ENCODE results near the gene VPS41.

Gene VPS41

DNA sequence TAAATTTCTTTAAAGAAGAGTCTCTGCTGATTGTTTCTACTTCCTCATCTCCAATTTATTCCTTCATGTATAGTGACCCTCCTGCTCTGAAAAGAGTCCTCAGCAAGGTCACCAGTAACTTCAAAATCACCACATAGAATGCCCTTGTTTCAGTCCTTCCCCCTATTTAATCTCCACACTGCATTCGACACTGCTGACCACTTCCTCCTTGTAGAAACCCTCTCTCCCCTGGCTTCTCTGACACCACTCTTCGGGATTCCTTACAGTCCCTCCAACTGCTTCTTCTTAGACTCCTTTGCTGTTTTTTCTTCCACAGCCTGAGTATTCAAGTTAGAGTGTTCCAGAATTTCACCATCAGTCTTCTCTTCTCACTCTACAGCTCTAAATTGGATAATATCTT is 89.5 kb downstream of the VPS41 start:
- no peak for DNase-seq (ENCODE audit: low read depth in 2 of 3, low spot score in 2 of 3)

DNA sequence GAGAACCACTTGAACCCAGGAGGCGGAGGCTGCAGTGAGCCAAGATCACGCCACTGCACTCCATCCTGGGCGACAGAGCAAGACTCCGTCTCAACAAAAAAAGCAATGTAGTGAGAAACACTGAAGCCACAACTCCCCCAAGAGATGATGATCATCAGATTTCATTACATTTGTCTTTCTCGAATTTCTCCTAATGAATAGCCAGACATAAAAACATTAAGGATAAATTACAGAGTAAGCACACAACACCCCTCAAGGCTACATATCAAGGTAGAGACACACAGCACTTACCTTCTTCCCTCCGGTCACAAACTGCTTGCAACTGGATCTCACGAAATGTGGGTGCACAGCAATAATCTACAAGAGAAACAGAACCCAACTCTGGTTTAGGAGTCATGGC is 91.5 kb downstream of the VPS41 start:
- DNase-seq (ENCODE audit: low read depth in 2 of 3, low spot score in 2 of 3): no peak

GRCh38 chr7:38813768-38814167 is 95.2 kb downstream of the VPS41 start:
- no peak for DNase-seq (ENCODE audit: low read depth in 2 of 3, low spot score in 2 of 3)

- DNase-seq (ENCODE audit: low read depth in 2 of 3, low spot score in 2 of 3): no peak
Observed at GRCh38 chr7:38806912-38807311, 102.1 kb downstream of the VPS41 start.

GRCh38 chr7:38801786-38802185 is 107.2 kb downstream of the VPS41 start:
- no peak for DNase-seq (ENCODE audit: low read depth in 2 of 3, low spot score in 2 of 3)

GRCh38 chr7:38798552-38799267 is 110.3 kb downstream of the VPS41 start:
- DNase-seq (ENCODE audit: low read depth in 2 of 3, low spot score in 2 of 3): no peak

- peak in 2 of 3 experiments; percentile 2 to 16 for DNase-seq (ENCODE audit: low read depth in 2 of 3, low spot score in 2 of 3)
Observed at GRCh38 chr7:38796626-38797501, 112.1 kb downstream of the VPS41 start.

GRCh38 chr7:38795593-38795992 is 113.4 kb downstream of the VPS41 start:
- no peak for DNase-seq (ENCODE audit: low read depth in 2 of 3, low spot score in 2 of 3)

GRCh38 chr7:38781991-38782390 is 127.0 kb downstream of the VPS41 start:
- DNase-seq (ENCODE audit: low read depth in 2 of 3, low spot score in 2 of 3): no peak

DNA sequence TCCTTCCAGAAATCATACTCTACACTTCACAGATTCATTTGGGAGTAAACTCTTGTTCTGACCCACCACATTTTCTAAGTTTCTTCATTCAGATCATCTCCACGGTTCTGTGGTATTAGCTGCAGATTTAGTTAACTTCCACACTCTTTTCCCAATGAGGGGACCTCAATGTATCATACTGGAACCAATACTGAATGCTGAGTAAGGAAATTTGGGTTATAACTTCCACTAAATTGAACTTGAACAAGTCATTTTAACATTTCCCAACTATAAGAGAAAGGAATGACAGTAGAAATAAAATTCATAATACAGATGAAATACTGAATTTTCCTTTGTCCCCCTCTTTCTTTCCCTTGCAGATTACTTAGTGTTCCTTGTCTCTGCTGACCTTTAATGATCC is 131.4 kb downstream of the VPS41 start:
- DNase-seq (ENCODE audit: low read depth in 2 of 3, low spot score in 2 of 3): no peak

DNA sequence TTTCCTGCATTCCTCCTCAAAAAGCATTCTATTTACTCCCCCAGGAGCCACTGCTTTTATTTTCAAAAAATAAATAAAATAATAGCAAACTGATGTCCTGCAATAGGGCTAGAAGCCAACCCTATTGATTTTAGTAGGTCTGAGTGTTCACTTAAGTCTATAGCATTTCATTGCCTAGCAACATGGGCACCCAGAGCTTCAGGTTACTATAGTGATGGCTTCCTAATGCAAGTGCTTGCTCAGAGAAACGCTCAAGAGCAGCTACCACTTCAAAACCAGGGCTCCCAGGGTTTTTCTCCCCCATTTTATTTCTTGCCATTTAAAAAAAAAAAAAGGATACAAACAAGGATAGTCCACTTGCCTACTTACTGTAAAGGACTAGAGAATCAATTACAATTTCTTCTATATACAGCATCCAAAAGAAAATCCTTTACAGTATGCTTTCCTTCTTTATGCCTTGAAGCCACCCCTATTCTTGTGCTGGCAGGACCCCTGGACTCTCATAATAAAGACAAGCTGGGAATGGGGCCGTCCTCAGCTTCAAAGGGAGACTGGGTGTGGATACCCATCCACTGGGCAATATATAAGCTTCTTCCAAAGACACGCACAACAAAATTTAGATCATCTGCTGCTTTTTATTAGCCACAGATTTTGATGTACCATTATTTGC is 133.3 kb downstream of the VPS41 start:
- DNase-seq (ENCODE audit: low read depth in 2 of 3, low spot score in 2 of 3): no peak

- DNase-seq (ENCODE audit: low read depth in 2 of 3, low spot score in 2 of 3): no peak
Observed at GRCh38 chr7:38773430-38773829, 135.6 kb downstream of the VPS41 start.

GRCh38 chr7:38760226-38760625 is 148.8 kb downstream of the VPS41 start:
- DNase-seq (ENCODE audit: low read depth in 2 of 3, low spot score in 2 of 3): no peak

DNA sequence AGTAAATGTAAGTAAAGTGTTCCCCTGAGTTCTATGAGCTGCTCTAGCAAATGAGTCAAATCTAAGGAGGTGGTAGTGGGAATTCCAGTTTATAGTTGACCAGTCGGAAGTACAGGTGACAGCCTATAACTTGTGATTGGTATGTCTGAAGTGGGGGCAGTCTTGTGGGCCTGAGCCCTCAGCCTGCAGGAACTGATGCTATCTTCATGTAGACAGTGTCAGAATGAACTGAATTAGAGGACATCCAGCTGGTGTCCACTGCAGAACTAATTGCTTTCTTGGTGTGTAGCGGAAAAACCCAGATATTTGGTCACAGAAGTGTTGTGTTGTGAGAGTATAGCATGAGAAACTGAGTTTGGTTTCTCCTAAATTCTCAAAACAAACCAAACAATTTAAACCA is 150.0 kb downstream of the VPS41 start:
- no peak for DNase-seq (ENCODE audit: low read depth in 2 of 3, low spot score in 2 of 3)

DNA sequence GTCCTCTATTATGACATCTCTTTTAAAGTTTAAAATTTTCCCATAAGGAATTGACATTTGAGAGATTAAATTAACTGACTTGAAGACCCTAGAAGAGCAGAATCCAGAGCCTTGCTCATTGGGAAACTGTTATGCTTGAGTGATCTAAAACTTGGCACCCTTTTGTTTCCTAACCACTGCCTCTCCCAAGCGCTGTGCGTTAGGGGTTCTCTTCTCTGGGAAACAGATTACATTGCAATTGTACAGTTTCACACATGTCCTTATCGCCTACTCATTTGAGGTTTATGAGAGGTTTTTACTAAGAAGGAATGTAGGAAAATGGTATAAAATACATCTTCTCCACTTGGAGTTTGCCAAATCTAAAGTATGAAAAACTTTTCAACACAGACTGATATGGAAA is 151.1 kb downstream of the VPS41 start:
- no peak for DNase-seq (ENCODE audit: low read depth in 2 of 3, low spot score in 2 of 3)

DNA sequence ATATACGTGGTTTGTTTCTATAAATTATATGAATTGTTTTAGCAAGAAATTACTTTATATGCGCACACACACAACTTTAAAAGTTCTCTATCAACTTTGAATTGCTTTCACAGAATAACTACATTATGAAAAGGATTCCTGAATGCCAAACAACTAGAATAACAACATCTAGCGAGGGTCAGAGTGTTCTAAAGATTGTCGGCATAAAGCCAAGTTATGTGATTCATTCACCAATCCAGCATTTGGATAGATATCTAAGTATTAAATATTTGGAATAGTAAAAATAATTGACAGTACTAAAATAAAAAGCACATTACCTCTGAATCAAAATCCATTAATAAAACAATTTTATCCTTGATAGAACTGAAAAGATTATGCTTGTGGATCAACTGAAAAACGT is 152.5 kb downstream of the VPS41 start:
- no peak for DNase-seq (ENCODE audit: low read depth in 2 of 3, low spot score in 2 of 3)

DNA sequence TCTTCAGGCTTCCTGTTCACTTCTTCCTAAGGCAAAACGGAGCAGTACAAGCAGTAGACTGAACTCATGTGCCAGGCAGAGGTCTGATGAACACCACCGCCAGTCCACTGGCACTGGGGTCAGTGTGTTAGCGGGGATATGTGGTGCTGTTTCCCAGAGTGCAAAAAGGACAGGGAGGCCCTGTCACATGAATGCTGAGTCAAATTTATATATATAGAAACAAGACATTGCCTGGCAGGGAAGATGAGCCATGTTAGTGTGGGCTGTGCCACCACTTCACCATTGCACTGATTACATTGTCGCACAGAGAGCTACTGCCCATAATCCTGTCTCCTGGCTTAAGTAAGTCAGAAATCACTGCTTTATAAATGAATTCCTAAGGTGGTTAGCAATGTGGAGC is 155.6 kb downstream of the VPS41 start:
- no peak for DNase-seq (ENCODE audit: low read depth in 2 of 3, low spot score in 2 of 3)

DNA sequence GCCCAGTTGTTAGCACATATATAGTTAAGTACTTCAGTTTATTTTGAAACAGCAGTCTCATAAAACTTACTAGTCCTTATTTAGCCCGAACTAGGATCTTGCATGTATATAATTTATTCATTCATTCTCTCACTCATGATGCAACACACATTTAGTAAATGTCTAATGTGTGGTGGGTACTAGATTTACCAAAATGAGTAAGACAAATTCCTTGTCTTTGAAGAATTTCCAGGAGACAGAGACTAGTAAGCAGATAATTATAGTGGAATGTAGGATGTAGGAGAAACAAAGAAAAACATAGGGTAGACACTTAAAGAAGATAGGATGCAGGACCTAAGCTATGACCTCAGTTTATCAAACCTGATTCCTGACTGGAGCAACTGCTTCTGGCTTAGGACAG is 157.6 kb downstream of the VPS41 start:
- DNase-seq (ENCODE audit: low read depth in 2 of 3, low spot score in 2 of 3): no peak

GRCh38 chr7:38748056-38748610 is 160.9 kb downstream of the VPS41 start:
- no peak for DNase-seq (ENCODE audit: low read depth in 2 of 3, low spot score in 2 of 3)

GRCh38 chr7:38746438-38746837 is 162.6 kb downstream of the VPS41 start:
- DNase-seq (ENCODE audit: low read depth in 2 of 3, low spot score in 2 of 3): no peak

- DNase-seq (ENCODE audit: low read depth in 2 of 3, low spot score in 2 of 3): no peak
Observed at GRCh38 chr7:38744746-38745145, 164.2 kb downstream of the VPS41 start.

DNA sequence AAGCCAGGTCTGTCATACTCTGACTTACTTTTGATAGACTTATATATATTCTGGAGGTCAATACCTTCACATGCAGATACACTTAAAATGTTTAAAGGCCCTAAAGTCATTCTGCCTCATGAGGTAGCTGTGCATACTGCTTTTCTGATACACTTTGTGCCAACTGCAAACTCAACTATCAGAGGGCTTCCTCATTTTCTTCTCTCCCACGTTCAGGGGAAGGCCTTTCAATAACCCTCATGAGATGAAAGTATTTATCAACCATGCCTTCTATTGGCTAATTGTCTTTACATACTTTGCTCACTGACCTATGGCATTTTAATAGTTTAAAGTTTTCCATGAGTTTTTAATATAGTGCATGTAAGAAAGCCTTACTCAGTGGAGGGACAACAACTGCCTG is 165.1 kb downstream of the VPS41 start:
- no peak for DNase-seq (ENCODE audit: low read depth in 2 of 3, low spot score in 2 of 3)
